Measurements from ENCODE around the gene CAPN10. TPM values are rescaled to one million over a fixed set of nuclear protein-coding genes. Genes with fewer than 3 reads are reported as not detected.

Gene CAPN10
- total RNA-seq, 4 donors from 2014 or later = 28.0 to 66.3 (median 54.8) TPM

- peaks cover 0 to 61% (median 0%) of the 10 kb centered on the region in 3 donors for H3K36me3 ChIP-seq
These were observed 3.5 kb downstream of the CAPN10 start for GRCh38 chr2:240589850-240590525.

GRCh38 chr2:240590681-240591111 lies 4.2 kb downstream of the CAPN10 start:
- Histone ChIP-seq H3K36me3 (peaks cover 0 to 67% (median 0%) of the 10 kb centered on the region in 3 donors), H3K4me1 (peaks cover 0 to 39% (median 12%) of the 10 kb centered on the region in 4 donors), H3K27ac (no peak overlapping the region), H3K9me3 (no peaks in the 10 kb centered on the region), H3K27me3 (no peaks in the 10 kb centered on the region), H3K4me3 (no peak overlapping the region)
- WGBS, 2 donors = 96 to 98% methylated on average over 11 to 21 of the region's 21 CpGs
- DNase-seq (ENCODE audit: low spot score in 2 of 2) = no peak
- TF ChIP-seq EP300 (IDR thresholded peaks at IDR 0.05) (no peak), CTCF (IDR thresholded peaks at IDR 0.05) (no peak), POLR2A (IDR thresholded peaks at IDR 0.05) (no peak)

More at GRCh38 chr2:240589850-240590525, 3.5 kb downstream of the CAPN10 start:
- no peak overlapping the region for H3K4me3 ChIP-seq
- DNase-seq (ENCODE audit: low spot score in 2 of 2) = no peak
- 82 to 83% methylated on average over 13 to 16 of the region's 16 CpGs for WGBS, 2 donors
- peaks cover 0 to 46% (median 19%) of the 10 kb centered on the region in 4 donors for H3K4me1 ChIP-seq
- no peak overlapping the region for H3K27ac ChIP-seq
- TF ChIP-seq EP300 (IDR thresholded peaks at IDR 0.05) (no peak), CTCF (IDR thresholded peaks at IDR 0.05) (no peak), POLR2A (IDR thresholded peaks at IDR 0.05) (no peak)
- H3K27me3 ChIP-seq = no peaks in the 10 kb centered on the region
- no peaks in the 10 kb centered on the region for H3K9me3 ChIP-seq

GRCh38 chr2:240591226-240591625 lies 4.7 kb downstream of the CAPN10 start:
- no peak overlapping the region for H3K27ac ChIP-seq
- no peaks in the 10 kb centered on the region for H3K9me3 ChIP-seq
- H3K4me1 ChIP-seq = peaks cover 0 to 43% (median 11%) of the 10 kb centered on the region in 4 donors
- WGBS, 2 donors = 75 to 80% methylated on average over 6 of the region's 6 CpGs
- DNase-seq (ENCODE audit: low spot score in 2 of 2) = no peak
- TF ChIP-seq EP300 (IDR thresholded peaks at IDR 0.05) (no peak), POLR2A (IDR thresholded peaks at IDR 0.05) (no peak), CTCF (IDR thresholded peaks at IDR 0.05) (no peak)
- no peaks in the 10 kb centered on the region for H3K27me3 ChIP-seq
- peaks cover 0 to 72% (median 0%) of the 10 kb centered on the region in 3 donors for H3K36me3 ChIP-seq
- no peak overlapping the region for H3K4me3 ChIP-seq

GRCh38 chr2:240591784-240592183 lies 5.2 kb downstream of the CAPN10 start:
- no peak overlapping the region for H3K27ac ChIP-seq
- TF ChIP-seq CTCF (IDR thresholded peaks at IDR 0.05) (no peak), EP300 (IDR thresholded peaks at IDR 0.05) (no peak), POLR2A (IDR thresholded peaks at IDR 0.05) (no peak)
- peaks cover 0 to 78% (median 0%) of the 10 kb centered on the region in 3 donors for H3K36me3 ChIP-seq
- H3K4me3 ChIP-seq = no peak overlapping the region
- H3K9me3 ChIP-seq = no peaks in the 10 kb centered on the region
- peaks cover 0 to 44% (median 11%) of the 10 kb centered on the region in 4 donors for H3K4me1 ChIP-seq
- no peaks in the 10 kb centered on the region for H3K27me3 ChIP-seq
- WGBS, 2 donors = 91 to 94% methylated on average over 12 to 13 of the region's 13 CpGs
- no peak for DNase-seq (ENCODE audit: low spot score in 2 of 2)

- peak in 1 of 2 donors; percentile 3 for DNase-seq (ENCODE audit: low spot score in 2 of 2)
- H3K36me3 ChIP-seq = peaks cover 0 to 92% (median 5%) of the 10 kb centered on the region in 3 donors
- H3K4me1 ChIP-seq = peaks cover 0 to 32% (median under 1%) of the 10 kb centered on the region in 4 donors
- H3K27ac ChIP-seq = no peak overlapping the region
- H3K9me3 ChIP-seq = no peaks in the 10 kb centered on the region
- TF ChIP-seq POLR2A (IDR thresholded peaks at IDR 0.05) = no peak
- TF ChIP-seq EP300 (IDR thresholded peaks at IDR 0.05) = no peak
- no peak for TF ChIP-seq CTCF (IDR thresholded peaks at IDR 0.05)
- no peaks in the 10 kb centered on the region for H3K27me3 ChIP-seq
- WGBS, 2 donors = 90 to 93% methylated on average over 20 of the region's 20 CpGs
- no peak overlapping the region for H3K4me3 ChIP-seq
These were observed 6.6 kb downstream of the CAPN10 start for GRCh38 chr2:240593026-240593702.

Data from tibial nerve (tissue), 4 donors.